Measurements from ENCODE around the gene DCST1.

The DCST1 gene

GRCh38 chr1:155063550-155064110, 30.0 kb downstream of the DCST1 start, which contains the start of gene EFNA4:
EFNA4 (plus strand) TSS chr1:155063740; CDS start chr1:155063824, 84 bp downstream.
- peak within 1 kb of the TSS; percentile 89 for H3K4me3 ChIP-seq (ENCODE audit: low read depth, low read length)
- no peak for TF ChIP-seq CTCF (IDR thresholded peaks at IDR 0.05; ENCODE audit: borderline replicate concordance, insufficient read depth, low read depth, low read length)

GRCh38 chr1:155064111-155064831, 30.6 kb downstream of the DCST1 start:
- H3K4me3 ChIP-seq (ENCODE audit: low read depth, low read length), result peak overlapping the region; percentile 89
- no peak for TF ChIP-seq CTCF (IDR thresholded peaks at IDR 0.05; ENCODE audit: borderline replicate concordance, insufficient read depth, low read depth, low read length)

GRCh38 chr1:155064832-155065429, 31.3 kb downstream of the DCST1 start:
- no peak overlapping the region for H3K4me3 ChIP-seq (ENCODE audit: low read depth, low read length)

GRCh38 chr1:155066777-155067176, 33.2 kb downstream of the DCST1 start:
- H3K4me3 ChIP-seq (ENCODE audit: low read depth, low read length), result no peak overlapping the region
- no peak for TF ChIP-seq CTCF (IDR thresholded peaks at IDR 0.05; ENCODE audit: borderline replicate concordance, insufficient read depth, low read depth, low read length)

More at GRCh38 chr1:155064832-155065429, 31.3 kb downstream of the DCST1 start:
- TF ChIP-seq CTCF (IDR thresholded peaks at IDR 0.05; ENCODE audit: borderline replicate concordance, insufficient read depth, low read depth, low read length), result no peak

- TF ChIP-seq CTCF (IDR thresholded peaks at IDR 0.05; ENCODE audit: borderline replicate concordance, insufficient read depth, low read depth, low read length), result no peak
- no peak overlapping the region for H3K4me3 ChIP-seq (ENCODE audit: low read depth, low read length)
Observed at GRCh38 chr1:155068599-155068998, 35.0 kb downstream of the DCST1 start.

GRCh38 chr1:155069551-155070157, 36.0 kb downstream of the DCST1 start:
- TF ChIP-seq CTCF (IDR thresholded peaks at IDR 0.05; ENCODE audit: borderline replicate concordance, insufficient read depth, low read depth, low read length), result no peak
- no peak overlapping the region for H3K4me3 ChIP-seq (ENCODE audit: low read depth, low read length)
